Pancreas (tissue), 10 donors: ENCODE data around the gene TUBGCP2. TPM values are rescaled to one million over a fixed set of nuclear protein-coding genes. Genes with fewer than 3 reads are reported as not detected.

Experiments used
- ATAC-seq, 4 donors: fragments of 200-7000 bp; cut with Tn5 transposase; one replicate each; pipeline versions ENCODE4 v1.8.0 to v1.9.1; 2020; ENCODE audit warnings: mild to moderate bottlenecking in 4 of 4, moderate library complexity in 4 of 4
- DNase-seq, 6 donors: peaks; one replicate each; pipeline ENCODE4 v3.0.0-alpha.2; 2020
- FAIRE-seq: peaks from 2 replicates; lab custom pipeline; 2012; peaks lifted over from hg19 to GRCh38; lab: Jason Lieb, UNC
- H3K27ac ChIP-seq, 4 donors: fragments of 200-600 bp; sonication (generic); 1 replicate in 3 of 4; 2 replicates in 1 of 4; pipeline versions ENCODE4 v1.5.0 to v1.8.0; 2020
- H3K27me3 ChIP-seq, 4 donors: fragments of 200-600 bp; one replicate each; pipeline ENCODE4 v1.8.0; 2021
- H3K36me3 ChIP-seq, 3 donors: fragments of 200-600 bp; sonication (generic) in 1 of 3; one replicate each; pipeline versions ENCODE4 v1.5.0 to v1.8.0; 2020 to 2021
- H3K4me1 ChIP-seq, 3 donors: fragments of 200-600 bp; one replicate each; pipeline ENCODE4 v1.8.0; 2021
- H3K4me3 ChIP-seq, 4 donors: fragments of 200-600 bp; sonication (generic) in 2 of 4; one replicate each; pipeline versions ENCODE4 v1.5.0 to v1.8.0; 2020 to 2021
- H3K9me3 ChIP-seq, 4 donors: fragments of 200-600 bp; one replicate each; pipeline ENCODE4 v1.8.0; 2021
- CTCF ChIP-seq, 4 donors: fragments of 200-600 bp; sonication (generic) in 3 of 4; IDR thresholded peaks; one replicate each; pipeline versions ENCODE4 v1.5.0 to v1.8.0; 2021; ENCODE audit warnings: antibody characterized with exemption in 4 of 4
- WGBS, 2 donors: extraction: QIAGEN DNeasy Blood & Tissue Kit; methylation state at CpG; one replicate each; pipeline ENCODE4 v1.1.7; 2013; 5-methylcytosine and 5-hydroxymethylcytosine counted together
- intact Hi-C, 3 donors: fragments of 100-400 bp; cut with DNase I; formaldehyde crosslinking; loops; one replicate each; pipeline versions ENCODE4 v1.11.1 to v1.14.2; 2022
- polyA plus RNA-seq, 2 donors: library from polyadenylated mRNA; stranded (reverse); fragments of 200-250 nt; gene quantifications; one replicate each; pipeline ENCODE4 v1.2.3, GENCODE V29; 2013
- total RNA-seq, 6 donors: library from RNA; stranded (reverse); fragmentation: NEBNext Ultra II Directional in 4 of 6; extraction: Animal tissue kit (Norgen Biotek cat#: 25700) in 4 of 6; gene quantifications; one replicate each; pipeline versions ENCODE4 v1.2.1 to v1.2.4, GENCODE V29; 2021 to 2023
- donor health status: healthy with polysubstance abuse.
- donor health status: DM: no; HTN: no; CAD: no; lungs with moderate emphysema.
- donor health status: DM: no; HTN: no; CAD: no.
- donor health status: control.
- donor health status: control.
- donor health status: Bipolar disorder and iron deficiency.
- donor health status: DM: yes; HTN: yes; CAD: no.
- donor health status: DM: no; HTN: no; CAD: no.
- donor health status: DM: no; HTN: no; CAD: no.
- donor health status: DM: yes; HTN: yes; CAD: no.

The TUBGCP2 gene
- total and polyA plus RNA-seq, 8 donors = 23.5 to 161 (median 29.3) TPM

GRCh38 chr10:133257489-133258065, 51.1 kb downstream of the TUBGCP2 start:
- Histone ChIP-seq H3K9me3 (no peaks in the 10 kb centered on the region), H3K4me1 (peaks cover 0 to 26% (median 12%) of the 10 kb centered on the region in 3 donors), H3K27me3 (no peaks in the 10 kb centered on the region), H3K4me3 (peak overlapping the region in 2 of 4 donors; percentile 29 to 40), H3K36me3 (no peaks in the 10 kb centered on the region), H3K27ac (peak overlapping the region; percentile 42 to 80 (median 64))
- peak in 3 of 4 donors; percentile 13 to 15 (median 14) for TF ChIP-seq CTCF (IDR thresholded peaks at IDR 0.05)
- intact Hi-C loops = no loop called here
- ATAC-seq (peak; percentile 61 to 79 (median 69)), FAIRE-seq (no peak), DNase-seq (peak; percentile 76 to 91 (median 84))
- 2 to 4% methylated on average over 27 of the region's 27 CpGs for WGBS, 2 donors

- DNase-seq (no peak), FAIRE-seq (no peak), ATAC-seq (no peak)
- 90 to 91% methylated on average over 12 to 15 of the region's 15 CpGs for WGBS, 2 donors
- Histone ChIP-seq H3K27ac (no peak overlapping the region), H3K27me3 (no peaks in the 10 kb centered on the region), H3K9me3 (no peaks in the 10 kb centered on the region), H3K4me3 (no peak overlapping the region), H3K4me1 (peaks cover 0 to 20% (median 12%) of the 10 kb centered on the region in 3 donors), H3K36me3 (no peaks in the 10 kb centered on the region)
- TF ChIP-seq CTCF (IDR thresholded peaks at IDR 0.05) = no peak
- intact Hi-C loops = no loop called here
Measured at GRCh38 chr10:133255323-133255722, 53.3 kb downstream of the TUBGCP2 start.

- no peaks in the 10 kb centered on the region for H3K9me3 ChIP-seq
- intact Hi-C loops = no loop called here
- no peak for FAIRE-seq
- peaks cover 0 to 20% (median 12%) of the 10 kb centered on the region in 3 donors for H3K4me1 ChIP-seq
- WGBS, 2 donors = 26 to 31% methylated on average over 13 of the region's 13 CpGs
- no peak for DNase-seq
- no peak for TF ChIP-seq CTCF (IDR thresholded peaks at IDR 0.05)
- H3K27me3 ChIP-seq = no peaks in the 10 kb centered on the region
- H3K27ac ChIP-seq = no peak overlapping the region
- ATAC-seq = no peak
- H3K36me3 ChIP-seq = no peaks in the 10 kb centered on the region
- H3K4me3 ChIP-seq = no peak overlapping the region
Measured at GRCh38 chr10:133254421-133255120, 54.1 kb downstream of the TUBGCP2 start.

GRCh38 chr10:133253361-133253955, 55.2 kb downstream of the TUBGCP2 start:
- Histone ChIP-seq H3K27me3 (no peaks in the 10 kb centered on the region), H3K9me3 (no peaks in the 10 kb centered on the region), H3K36me3 (no peaks in the 10 kb centered on the region), H3K4me1 (peaks cover 0 to 14% (median 7%) of the 10 kb centered on the region in 3 donors), H3K27ac (no peak overlapping the region), H3K4me3 (no peak overlapping the region)
- intact Hi-C loops = no loop called here
- 83 to 90% methylated on average over 22 of the region's 22 CpGs for WGBS, 2 donors
- FAIRE-seq = no peak
- ATAC-seq = no peak
- TF ChIP-seq CTCF (IDR thresholded peaks at IDR 0.05) = no peak
- no peak for DNase-seq
